Left cardiac atrium (tissue), 4 donors: ENCODE data around the gene ARHGAP30. TPM values are rescaled to one million over a fixed set of nuclear protein-coding genes. Genes with fewer than 3 reads are reported as not detected.
"Not testable (repeated sequence)": the region's sequence is repeated elsewhere in the genome, so short reads cannot be mapped to it uniquely, and the experiment has no call there.

Source experiments
- ATAC-seq, 2 donors: fragments of 200-7000 bp; cut with Tn5 transposase; one replicate each; pipeline ENCODE4 v1.9.1; 2020; ENCODE audit warnings: mild to moderate bottlenecking in 2 of 2, moderate library complexity in 2 of 2
- DNase-seq: peaks from one replicate; pipeline ENCODE4 v3.0.0-alpha.2; 2020
- intact Hi-C, 2 donors: fragments of 100-400 bp; cut with DNase I; formaldehyde crosslinking; loops; one replicate each; pipeline versions ENCODE4 v1.14.1 to v1.15.1; 2022 to 2023
- long read RNA-seq: library from polyadenylated mRNA; unstranded; transcript quantifications from one replicate; pipeline ENCODE4 v2.0.0, GENCODE V29; 2021
- total RNA-seq, 2 donors: library from RNA; stranded (reverse); fragmentation: NEBNext Ultra II Directional; extraction: Animal tissue kit (Norgen Biotek cat#: 25700); gene quantifications; one replicate each; pipeline ENCODE4 v1.2.1, GENCODE V29; 2021
- donor health status: DM: no; HTN: yes; CAD: no.
- donor health status: DM: no; HTN: yes; CAD: no; lungs with severe emphysema.
- donor health status: DM: yes; HTN: yes; CAD: no.
- donor health status: Dilated cardiomyopathy.

Gene ARHGAP30, protein sequence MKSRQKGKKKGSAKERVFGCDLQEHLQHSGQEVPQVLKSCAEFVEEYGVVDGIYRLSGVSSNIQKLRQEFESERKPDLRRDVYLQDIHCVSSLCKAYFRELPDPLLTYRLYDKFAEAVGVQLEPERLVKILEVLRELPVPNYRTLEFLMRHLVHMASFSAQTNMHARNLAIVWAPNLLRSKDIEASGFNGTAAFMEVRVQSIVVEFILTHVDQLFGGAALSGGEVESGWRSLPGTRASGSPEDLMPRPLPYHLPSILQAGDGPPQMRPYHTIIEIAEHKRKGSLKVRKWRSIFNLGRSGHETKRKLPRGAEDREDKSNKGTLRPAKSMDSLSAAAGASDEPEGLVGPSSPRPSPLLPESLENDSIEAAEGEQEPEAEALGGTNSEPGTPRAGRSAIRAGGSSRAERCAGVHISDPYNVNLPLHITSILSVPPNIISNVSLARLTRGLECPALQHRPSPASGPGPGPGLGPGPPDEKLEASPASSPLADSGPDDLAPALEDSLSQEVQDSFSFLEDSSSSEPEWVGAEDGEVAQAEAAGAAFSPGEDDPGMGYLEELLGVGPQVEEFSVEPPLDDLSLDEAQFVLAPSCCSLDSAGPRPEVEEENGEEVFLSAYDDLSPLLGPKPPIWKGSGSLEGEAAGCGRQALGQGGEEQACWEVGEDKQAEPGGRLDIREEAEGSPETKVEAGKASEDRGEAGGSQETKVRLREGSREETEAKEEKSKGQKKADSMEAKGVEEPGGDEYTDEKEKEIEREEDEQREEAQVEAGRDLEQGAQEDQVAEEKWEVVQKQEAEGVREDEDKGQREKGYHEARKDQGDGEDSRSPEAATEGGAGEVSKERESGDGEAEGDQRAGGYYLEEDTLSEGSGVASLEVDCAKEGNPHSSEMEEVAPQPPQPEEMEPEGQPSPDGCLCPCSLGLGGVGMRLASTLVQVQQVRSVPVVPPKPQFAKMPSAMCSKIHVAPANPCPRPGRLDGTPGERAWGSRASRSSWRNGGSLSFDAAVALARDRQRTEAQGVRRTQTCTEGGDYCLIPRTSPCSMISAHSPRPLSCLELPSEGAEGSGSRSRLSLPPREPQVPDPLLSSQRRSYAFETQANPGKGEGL
- 10 to 100 TPM in 1 of 2 donors, 1 to 10 TPM in 1; 7.4 to 10.0 TPM for total RNA-seq
- long read RNA-seq, full-length matches to known transcripts = 3 of 3 reads
- long read RNA-seq, partial matches to known transcripts = 0 of 3 reads
- long read RNA-seq, other reads (novel, unspliced or antisense) = 0 of 3 reads

GRCh38 chr1:161069731-161070270, at the start of gene ARHGAP30:
TSS of gene ARHGAP30 (minus strand) at chr1:161069891. CDS start at chr1:161069624, 267 bp downstream.
- intact Hi-C loops = no loop called here
- DNase-seq (peak; percentile 67), ATAC-seq (peak; percentile 74 to 77)

DNA sequence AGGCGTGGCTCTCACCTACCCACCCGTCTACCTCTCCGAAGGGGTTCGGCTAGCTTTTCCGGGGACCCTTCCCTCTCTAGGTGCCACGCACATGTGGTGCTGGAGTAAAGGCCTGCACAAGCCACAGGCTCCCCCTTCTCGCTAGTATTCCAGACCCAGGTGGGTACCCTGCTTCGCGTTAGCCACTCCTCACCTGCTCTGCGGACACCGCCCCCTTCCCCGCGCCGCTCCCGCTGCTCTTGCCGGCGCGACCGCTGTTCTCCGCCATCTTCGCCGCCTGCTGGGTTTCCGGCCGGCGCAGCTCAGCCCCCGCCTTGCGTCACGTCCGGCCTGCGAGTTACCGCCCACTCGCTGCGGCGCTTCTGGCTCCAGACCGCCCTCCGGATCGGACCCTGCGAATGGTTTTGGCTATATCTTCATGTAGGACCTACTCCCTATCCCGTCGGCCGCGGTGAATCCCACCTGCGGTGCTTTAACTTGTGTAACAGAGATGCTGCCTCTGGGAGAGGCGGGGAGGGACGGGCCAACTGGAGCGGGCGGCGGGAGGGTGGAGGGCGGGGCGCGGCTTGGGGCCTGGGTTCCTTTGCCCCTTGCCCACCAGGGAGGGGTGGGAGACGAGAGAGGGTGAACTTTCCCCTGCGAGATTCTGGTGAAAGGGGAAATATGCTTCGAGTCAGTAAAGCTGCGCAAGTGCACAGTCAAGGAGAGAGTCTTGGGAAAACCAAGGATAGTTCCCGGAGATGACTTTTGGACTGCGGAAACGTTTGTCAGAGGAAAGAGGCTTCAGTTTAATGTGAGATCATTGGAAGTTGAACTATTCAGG, 48.3 kb upstream of the ARHGAP30 start, which contains the start of the genes NIT1 and PFDN2:
Gene NIT1, plus strand, starts transcription at position 347 of the 823 bp plus-strand sequence. Its CDS starts 72 bp downstream, at position 419.
Gene PFDN2, minus strand, starts transcription at position 279 of the 823 bp plus-strand sequence. Its CDS starts 11 bp downstream, at position 268.
- DNase-seq (peak; percentile 90), ATAC-seq (peak; percentile 94)
- intact Hi-C loops = no loop called here

GRCh38 chr1:161115961-161116360, 46.3 kb upstream of the ARHGAP30 start:
- intact Hi-C loops, DNase-seq, ATAC-seq: not testable (repeated sequence)

- ATAC-seq (no peak), DNase-seq (no peak)
- intact Hi-C loops = no loop called here
Measured at GRCh38 chr1:161115132-161115711, 45.5 kb upstream of the ARHGAP30 start.

DNA sequence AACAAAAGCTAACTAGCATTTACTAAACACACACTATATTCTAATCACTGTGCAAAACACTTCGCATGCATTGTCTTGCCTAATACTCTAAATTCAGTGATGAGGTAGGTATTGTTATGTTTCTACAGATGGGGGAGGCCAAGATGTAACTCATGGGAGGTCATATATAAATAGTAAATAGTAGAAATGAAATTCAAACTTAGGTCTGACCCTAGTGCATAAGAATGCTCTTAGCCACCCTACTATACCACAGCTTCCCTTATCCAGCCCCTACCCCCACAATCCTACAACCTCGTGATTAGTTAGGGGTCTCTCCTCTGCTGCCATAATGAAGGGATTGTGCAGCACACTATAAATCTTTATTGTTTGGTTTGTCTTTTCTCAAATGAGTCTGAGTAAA, 44.9 kb upstream of the ARHGAP30 start:
- intact Hi-C loops = no loop called here
- ATAC-seq (no peak), DNase-seq (no peak)

GRCh38 chr1:161113915-161114314, 44.2 kb upstream of the ARHGAP30 start:
- ATAC-seq (no peak), DNase-seq (no peak)
- intact Hi-C loops = no loop called here

DNA sequence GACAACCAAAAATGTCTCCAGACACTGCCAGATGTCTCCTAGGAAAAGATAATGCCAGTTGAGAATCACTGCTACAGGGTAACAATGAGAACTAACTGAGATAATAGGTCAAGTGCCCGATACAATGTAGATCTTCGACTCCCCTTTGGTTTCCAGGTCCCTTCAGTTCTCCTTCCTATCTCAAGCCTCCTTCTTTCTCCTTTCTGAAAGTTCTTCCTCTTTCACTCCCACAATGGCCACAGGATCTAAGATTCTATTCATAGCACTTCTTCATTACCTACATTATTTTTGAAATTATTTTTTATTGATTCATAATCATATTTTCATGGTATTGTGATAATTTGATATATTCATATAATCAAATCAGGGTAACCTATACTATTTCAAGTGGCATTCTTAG, 41.8 kb upstream of the ARHGAP30 start:
- intact Hi-C loops = no loop called here
- DNase-seq = no peak
- no peak for ATAC-seq

DNA sequence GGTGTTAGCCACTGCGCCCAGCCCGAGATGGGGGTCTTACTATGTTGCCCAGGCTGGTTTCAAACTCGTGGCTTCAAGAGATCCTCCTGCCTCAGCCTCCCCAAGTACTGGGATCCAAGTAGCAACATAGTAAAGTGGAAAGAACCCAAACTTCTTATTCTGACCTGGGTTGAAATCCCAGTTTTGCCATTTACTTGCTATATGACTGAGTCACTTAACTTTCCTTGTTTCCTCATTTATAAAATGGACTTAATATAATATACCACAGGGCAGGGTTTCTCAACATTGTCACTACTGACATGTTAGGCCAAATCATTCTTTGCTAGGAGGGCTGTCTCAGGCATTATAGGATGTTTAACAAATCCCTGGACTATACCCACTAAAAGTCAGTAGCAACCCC, 41.4 kb upstream of the ARHGAP30 start:
- no peak for DNase-seq
- ATAC-seq = no peak
- intact Hi-C loops = no loop called here

DNA sequence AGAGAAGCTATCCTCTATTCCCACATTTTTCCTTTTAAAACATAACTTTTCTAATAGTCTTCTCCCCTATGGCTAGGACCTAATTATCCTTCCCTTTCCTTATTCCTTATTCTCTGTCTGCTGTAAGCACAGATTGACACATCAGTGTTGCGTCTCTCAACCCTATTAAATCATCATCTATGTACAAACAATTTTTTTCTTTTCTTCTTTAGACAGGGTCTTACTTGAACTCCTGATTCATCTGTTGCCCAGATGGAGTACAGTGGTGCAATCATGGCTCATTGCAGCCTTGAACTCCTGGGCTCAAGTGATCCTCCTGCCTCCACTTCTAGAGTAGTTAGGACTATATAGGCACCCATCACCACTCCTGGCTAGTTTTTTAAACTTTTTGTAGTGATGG, 36.7 kb upstream of the ARHGAP30 start:
- DNase-seq = no peak
- intact Hi-C loops = no loop called here
- ATAC-seq = no peak

DNA sequence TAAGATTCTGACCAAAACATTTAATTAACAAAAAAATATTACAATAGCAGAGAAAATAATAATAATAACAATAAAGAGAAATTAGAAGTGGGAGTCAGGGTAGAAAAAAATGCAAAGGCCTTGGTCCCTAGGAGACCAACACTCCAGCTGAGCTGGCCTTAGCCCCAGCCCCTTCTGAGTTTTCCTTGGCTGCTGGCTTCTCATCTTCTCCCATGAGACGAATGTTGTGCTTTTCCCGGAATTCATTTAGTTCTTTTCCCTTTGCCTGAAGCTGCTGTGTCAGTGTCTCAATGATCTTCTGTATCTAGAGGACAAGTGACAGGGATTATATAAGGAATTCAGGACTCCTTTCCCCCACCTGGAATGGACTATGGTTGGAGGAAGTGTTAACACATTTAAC, 30.9 kb upstream of the ARHGAP30 start:
- no peak for DNase-seq
- no peak for ATAC-seq
- intact Hi-C loops = no loop called here

DNA sequence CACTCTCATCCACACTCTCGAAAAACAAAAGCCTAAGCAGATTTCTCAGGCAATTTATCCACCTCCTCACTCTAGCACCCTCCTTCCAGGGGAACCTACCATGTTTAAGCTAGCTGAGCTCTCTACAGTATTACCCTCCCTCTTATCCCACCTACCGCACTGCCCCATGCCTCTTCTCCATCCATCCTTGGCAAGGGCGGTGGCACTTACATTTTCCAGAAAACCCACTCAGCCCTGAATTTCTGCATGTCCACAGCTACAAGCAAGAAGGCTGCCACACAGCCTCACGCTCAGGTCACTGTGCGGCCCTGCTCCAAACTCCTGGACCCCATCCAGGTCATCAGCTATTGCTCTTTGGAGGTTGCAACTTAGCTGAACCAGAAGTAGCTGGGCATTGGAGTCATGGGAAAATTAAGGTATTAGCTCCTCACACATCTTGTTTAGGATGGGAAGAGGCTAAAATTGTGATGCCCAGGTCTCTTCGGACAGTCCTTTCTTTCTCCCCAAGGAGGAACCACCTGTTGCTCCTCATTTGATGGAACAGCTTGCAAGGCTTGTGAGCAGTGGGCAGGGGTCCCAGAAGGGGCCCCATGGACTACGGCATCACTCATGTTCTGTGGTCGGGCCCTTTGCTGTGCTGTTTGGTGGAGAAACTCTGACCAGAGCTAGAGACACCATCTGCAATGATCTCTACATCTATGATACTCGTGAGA, 29.6 kb upstream of the ARHGAP30 start:
- intact Hi-C loops = loop anchor here (5.0 to 10.0 kb wide), 2 partner anchors 102 to 264 kb away; no protein-coding TSS in a partner anchor
- DNase-seq (no peak), ATAC-seq (no peak)

- intact Hi-C loops = loop anchor here (5.0 to 10.0 kb wide), 2 partner anchors 101 to 264 kb away; no protein-coding TSS in a partner anchor
- DNase-seq (peak; percentile 82), ATAC-seq (peak; percentile 66 to 84)
Measured at GRCh38 chr1:161098210-161099068, 28.7 kb upstream of the ARHGAP30 start, which contains the start of gene KLHDC9. TSS of gene KLHDC9 (plus strand) at chr1:161098361. CDS start at chr1:161098536, 175 bp downstream.

- ATAC-seq (peak; percentile 21 to 64), DNase-seq (peak; percentile 55)
- intact Hi-C loops = loop anchor here (2.0 to 10.0 kb wide), 3 partner anchors 99 to 262 kb away; no protein-coding TSS in a partner anchor
Measured at GRCh38 chr1:161096530-161096929, 26.8 kb upstream of the ARHGAP30 start.

- ATAC-seq (no peak), DNase-seq (no peak)
- intact Hi-C loops = loop anchor here (2.0 to 10.0 kb wide), 3 partner anchors 99 to 261 kb away; no protein-coding TSS in a partner anchor
Measured at GRCh38 chr1:161096015-161096414, 26.3 kb upstream of the ARHGAP30 start.

DNA sequence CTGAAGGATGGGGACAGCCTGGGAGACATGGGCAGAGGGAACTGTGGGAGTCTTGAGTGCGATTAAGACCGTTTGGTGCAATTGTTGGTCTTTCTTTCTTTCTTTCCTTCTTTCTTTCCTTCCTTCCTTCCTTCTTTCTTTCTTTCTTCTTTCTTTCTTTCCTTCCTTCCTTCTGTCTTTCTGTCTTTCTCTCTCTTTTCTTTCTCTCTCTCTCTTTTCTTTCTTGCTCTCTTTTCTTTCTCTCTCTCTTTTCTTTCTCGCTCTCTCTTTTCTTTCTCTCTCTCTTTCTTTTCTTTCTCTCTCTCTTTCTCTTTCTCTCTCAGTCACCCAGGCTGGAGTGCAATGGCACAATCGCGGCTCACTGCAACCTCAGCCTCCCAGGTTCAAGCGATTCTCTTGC, 25.5 kb upstream of the ARHGAP30 start:
- no peak for ATAC-seq
- intact Hi-C loops = loop anchor here (5.0 to 10.0 kb wide), 2 partner anchors 98 to 260 kb away; no protein-coding TSS in a partner anchor
- DNase-seq = no peak
